Middle frontal gyrus (tissue), 1 donor: ENCODE measurements around the gene ZBTB6.

Experiments used
- DNase-seq: peaks from one replicate; pipeline ENCODE4 v3.0.0-alpha.2; 2015; ENCODE audit warnings: low spot score; ENCODE audit errors: extremely low spot score

Gene ZBTB6

GRCh38 chr9:122912964-122913673 lies at the start of gene ZBTB6:
Gene ZBTB6, minus strand, starts transcription at chr9:122913323. Its CDS starts 1,251 bp downstream, at chr9:122912072.
- DNase-seq: peak; percentile 88

GRCh38 chr9:122961139-122961538 lies 48.0 kb upstream of the ZBTB6 start:
- no peak for DNase-seq

GRCh38 chr9:122955961-122956360 lies 42.8 kb upstream of the ZBTB6 start:
- DNase-seq: no peak

GRCh38 chr9:122954253-122954691 lies 41.1 kb upstream of the ZBTB6 start:
- DNase-seq: no peak

GRCh38 chr9:122951056-122951455 lies 37.9 kb upstream of the ZBTB6 start:
- DNase-seq: no peak

- no peak for DNase-seq
These were observed 37.1 kb upstream of the ZBTB6 start for GRCh38 chr9:122950263-122950662.

GRCh38 chr9:122949696-122950095 lies 36.6 kb upstream of the ZBTB6 start:
- no peak for DNase-seq

GRCh38 chr9:122948313-122948712 lies 35.2 kb upstream of the ZBTB6 start:
- DNase-seq: no peak

GRCh38 chr9:122946461-122947005 lies 33.4 kb upstream of the ZBTB6 start:
- no peak for DNase-seq

- DNase-seq: no peak
These were observed 32.1 kb upstream of the ZBTB6 start for GRCh38 chr9:122944960-122945888.

GRCh38 chr9:122941582-122942234 lies 28.6 kb upstream of the ZBTB6 start:
- DNase-seq: no peak

GRCh38 chr9:122940749-122941581 lies 27.8 kb upstream of the ZBTB6 start, which contains the start of gene RABGAP1:
Gene RABGAP1, plus strand, starts transcription at chr9:122941020. Its CDS starts 16,040 bp downstream, at chr9:122957060.
- DNase-seq: peak; percentile 96

GRCh38 chr9:122940454-122940748 lies 27.3 kb upstream of the ZBTB6 start:
- DNase-seq: no peak

GRCh38 chr9:122939601-122940000 lies 26.5 kb upstream of the ZBTB6 start:
- DNase-seq: no peak

GRCh38 chr9:122936883-122937282 lies 23.8 kb upstream of the ZBTB6 start:
- DNase-seq: no peak

- DNase-seq: no peak
These were observed 23.3 kb upstream of the ZBTB6 start for GRCh38 chr9:122936464-122936863.

- peak; percentile 92 for DNase-seq
These were observed 18.4 kb upstream of the ZBTB6 start, which contains the start of gene ZBTB26 for GRCh38 chr9:122931226-122932121. Gene ZBTB26, minus strand, starts transcription at chr9:122931512. Its CDS starts 11,578 bp downstream, at chr9:122919934.

GRCh38 chr9:122930541-122931225 lies 17.6 kb upstream of the ZBTB6 start:
- no peak for DNase-seq

GRCh38 chr9:122929796-122930354 lies 16.8 kb upstream of the ZBTB6 start:
- DNase-seq: no peak
